NCI-H2029 treated with DMSO at 0.1 percent for 48 hours (cell line): ENCODE results near the gene ILKAP.

Experiments
- DNase-seq: peaks from one replicate; lab custom pipeline; 2025; lab: John Stamatoyannopoulos, UW

ILKAP gene

GRCh38 chr2:238203094-238203972, at the start of gene ILKAP:
Gene ILKAP, minus strand, starts transcription at chr2:238203695. Its CDS starts 142 bp downstream, at chr2:238203553.
- DNase-seq: peak; percentile 44

- no peak for DNase-seq
These were observed 49.5 kb upstream of the ILKAP start for GRCh38 chr2:238252766-238253630.

GRCh38 chr2:238251986-238252385, 48.5 kb upstream of the ILKAP start:
- DNase-seq: no peak

- no peak for DNase-seq
These were observed 47.8 kb upstream of the ILKAP start for GRCh38 chr2:238251331-238251730.

GRCh38 chr2:238250896-238251295, 47.4 kb upstream of the ILKAP start:
- DNase-seq: no peak

- DNase-seq: no peak
These were observed 44.5 kb upstream of the ILKAP start for GRCh38 chr2:238247841-238248453.

GRCh38 chr2:238247002-238247822, 43.7 kb upstream of the ILKAP start:
- DNase-seq: no peak

GRCh38 chr2:238244151-238244550, 40.7 kb upstream of the ILKAP start:
- DNase-seq: no peak

GRCh38 chr2:238243496-238244076, 40.1 kb upstream of the ILKAP start:
- no peak for DNase-seq

- peak; percentile 41 for DNase-seq
These were observed 39.4 kb upstream of the ILKAP start for GRCh38 chr2:238242731-238243495.

- no peak for DNase-seq
These were observed 38.5 kb upstream of the ILKAP start for GRCh38 chr2:238241970-238242369.

GRCh38 chr2:238240757-238241711, 37.5 kb upstream of the ILKAP start:
- peak; percentile 62 for DNase-seq

GRCh38 chr2:238239863-238240756, 36.6 kb upstream of the ILKAP start, which contains the start of gene HES6:
Gene HES6, minus strand, starts transcription at chr2:238240038. Its CDS starts 133 bp downstream, at chr2:238239905.
- peak; percentile 62 for DNase-seq

GRCh38 chr2:238239543-238239862, 36.0 kb upstream of the ILKAP start:
- no peak for DNase-seq

GRCh38 chr2:238238766-238239542, 35.5 kb upstream of the ILKAP start:
- no peak for DNase-seq

- no peak for DNase-seq
These were observed 34.8 kb upstream of the ILKAP start for GRCh38 chr2:238238311-238238765.

GRCh38 chr2:238237431-238238135, 34.1 kb upstream of the ILKAP start:
- no peak for DNase-seq
